GM12878 (cell line): ENCODE results near the gene HABP2. TPM values are rescaled to one million over a fixed set of nuclear protein-coding genes. Genes with fewer than 3 reads are reported as not detected.

Source experiments
- ATAC-seq: fragments of 200-7000 bp; cut with Tn5 transposase; 3 replicates; pipeline ENCODE4 v1.9.1; 2020; ENCODE audit warnings: mild to moderate bottlenecking, moderate library complexity
- BruUV-seq: library from RNA; stranded (reverse); fragments of 400-500 nt; replicated peaks from 2 replicates; lab custom pipeline; 2021; lab: Mats Ljungman, UMichigan
- CTCF ChIA-PET: fragments of 300-600 bp; sonication (Branson Sonifier 250); formaldehyde crosslinking; extraction: SDS; loops from one replicate; lab custom pipeline; 2021; ENCODE audit warnings: inconsistent platforms; lab: Yijun Ruan, JAX
- POLR2A ChIA-PET: fragments of 350-600 bp; formaldehyde crosslinking; extraction: SDS; loops from one replicate; lab custom pipeline; 2021; ENCODE audit warnings: inconsistent platforms; lab: Charles Lee
- RAD21 ChIA-PET: fragments of 300-600 bp; sonication (Branson Sonifier 250); formaldehyde crosslinking; loops from one replicate; lab custom pipeline; 2023; ENCODE audit warnings: antibody characterized with exemption; ENCODE audit not compliant: unreplicated experiment; lab: Charles Lee
- SMC1A ChIA-PET: fragments of 300-600 bp; sonication (Branson Sonifier 250); formaldehyde crosslinking; loops from one replicate; lab custom pipeline; 2023; ENCODE audit not compliant: unreplicated experiment, uncharacterized antibody; lab: Charles Lee
- DNase-seq: peaks from one replicate; pipeline ENCODE4 v3.0.0-alpha.2; 2011; ENCODE audit warnings: low read depth, low spot score
- FAIRE-seq: peaks from 3 replicates; lab custom pipeline; 2011; peaks lifted over from hg19 to GRCh38; lab: Jason Lieb, UNC
- H2AFZ ChIP-seq: 2 replicates; pipeline ENCODE4 v1.6.0; 2011; ENCODE audit warnings: low read depth, low read length, control low read depth; ENCODE audit not compliant: control insufficient read depth
- H3K27ac ChIP-seq: 2 replicates; pipeline ENCODE4 v1.5.1; 2011; ENCODE audit warnings: control low read depth; ENCODE audit not compliant: control insufficient read depth, insufficient read depth
- H3K27me3 ChIP-seq, 2 experiments: replicated peaks in 1 of 2; 2 replicates each; pipeline versions ENCODE4 v1.6.0 to v1.6.1; 2011; ENCODE audit warnings: low read length in 1 of 2; ENCODE audit not compliant: control insufficient read depth in 2 of 2, insufficient read depth in 2 of 2
- H3K36me3 ChIP-seq, 2 experiments: 2 replicates each; pipeline ENCODE4 v1.5.1; 2011; ENCODE audit warnings: low read length in 1 of 2; ENCODE audit not compliant: control insufficient read depth in 2 of 2, insufficient read depth in 2 of 2
- H3K4me1 ChIP-seq: 2 replicates; pipeline ENCODE4 v1.6.1; 2011; ENCODE audit warnings: mild to moderate bottlenecking, low read length, moderate library complexity, mixed read lengths; ENCODE audit not compliant: control insufficient read depth, insufficient read depth
- H3K4me2 ChIP-seq: 2 replicates; pipeline ENCODE4 v1.6.0; 2011; ENCODE audit warnings: control low read depth; ENCODE audit not compliant: control insufficient read depth, insufficient read depth
- H3K4me3 ChIP-seq: fragments of 200-600 bp; sonication (generic); 2 replicates; pipeline ENCODE4 v1.5.1; 2016
- H3K79me2 ChIP-seq: 2 replicates; pipeline ENCODE4 v1.6.0; 2011; ENCODE audit warnings: low read length; ENCODE audit not compliant: control insufficient read depth, insufficient read depth
- H3K9ac ChIP-seq: 2 replicates; pipeline ENCODE4 v1.8.0; 2011; ENCODE audit warnings: low read length, control low read depth, mixed read lengths; ENCODE audit not compliant: control insufficient read depth, insufficient read depth
- H3K9me3 ChIP-seq: replicated peaks from 3 replicates; pipeline ENCODE4 v1.5.1; 2011; ENCODE audit warnings: mild to moderate bottlenecking, low read length; ENCODE audit not compliant: control insufficient read depth, insufficient read depth
- H4K20me1 ChIP-seq: 2 replicates; pipeline ENCODE4 v1.6.0; 2011; ENCODE audit not compliant: control insufficient read depth, insufficient read depth
- GATAD2B ChIP-seq: fragments of 450-650 bp; conservative IDR thresholded peaks from 2 replicates; pipeline ENCODE4 v1.6.1; 2017; ENCODE audit warnings: low read depth, mild to moderate bottlenecking, moderate library complexity
- HDAC2 ChIP-seq: fragments of 200-600 bp; sonication (generic); IDR thresholded peaks from 2 replicates; pipeline ENCODE4 v1.6.1; 2017
- HDGF ChIP-seq: fragments of 450-650 bp; IDR thresholded peaks from 2 replicates; pipeline ENCODE4 v1.6.1; 2016; ENCODE audit warnings: antibody characterized with exemption
- IKZF1 ChIP-seq: fragments of 450-650 bp; conservative IDR thresholded peaks from 2 replicates; pipeline ENCODE4 v1.6.1; 2017; ENCODE audit warnings: antibody characterized with exemption, mild to moderate bottlenecking
- JUNB ChIP-seq: IDR thresholded peaks from 2 replicates; pipeline ENCODE4 v1.6.1; 2016; ENCODE audit warnings: antibody characterized with exemption, mild to moderate bottlenecking
- NFIC ChIP-seq: IDR thresholded peaks from 2 replicates; pipeline ENCODE4 v1.6.1; 2012; ENCODE audit warnings: low read depth, mild to moderate bottlenecking, inconsistent platforms, low read length, moderate library complexity
- RAD51 ChIP-seq: fragments of 450-650 bp; IDR thresholded peaks from 2 replicates; pipeline ENCODE4 v1.6.1; 2016; ENCODE audit warnings: moderate library complexity, mild to moderate bottlenecking, inconsistent platforms
- SIX5 ChIP-seq: IDR thresholded peaks from 2 replicates; pipeline ENCODE4 v1.6.1; 2011; ENCODE audit warnings: mild to moderate bottlenecking, low read depth, low read length, moderate library complexity; ENCODE audit not compliant: severe bottlenecking
- SMAD5 ChIP-seq: IDR thresholded peaks from 2 replicates; pipeline ENCODE4 v1.6.1; 2016; ENCODE audit warnings: antibody characterized with exemption, low read depth
- SUPT20H ChIP-seq: IDR thresholded peaks from 2 replicates; pipeline ENCODE4 v1.6.1; 2011; ENCODE audit warnings: low read depth, mild to moderate bottlenecking, low read length, moderate library complexity, borderline replicate concordance; ENCODE audit not compliant: control insufficient read depth
- TBL1XR1 ChIP-seq: IDR thresholded peaks from 2 replicates; pipeline ENCODE4 v1.6.1; 2012; ENCODE audit warnings: low read depth, low read length, improper control_type of control experiment
- TCF7 ChIP-seq: IDR thresholded peaks from 2 replicates; pipeline ENCODE4 v1.6.1; 2014; ENCODE audit warnings: antibody characterized with exemption, borderline replicate concordance
- YY1 ChIP-seq: IDR thresholded peaks from 2 replicates; pipeline ENCODE4 v1.6.1; 2011; ENCODE audit warnings: low read depth, mild to moderate bottlenecking, low read length
- ZNF24 ChIP-seq: fragments of 450-650 bp; IDR thresholded peaks from 2 replicates; pipeline ENCODE4 v1.6.1; 2017; ENCODE audit warnings: antibody characterized with exemption, mild to moderate bottlenecking
- ZNF384 ChIP-seq: IDR thresholded peaks from 2 replicates; pipeline ENCODE4 v1.6.1; 2012; ENCODE audit warnings: low read depth, mild to moderate bottlenecking, low read length, improper control_type of control experiment, borderline replicate concordance
- ZZZ3 ChIP-seq: IDR thresholded peaks from 2 replicates; pipeline ENCODE4 v1.6.1; 2011; ENCODE audit warnings: low read depth; ENCODE audit not compliant: control insufficient read depth, insufficient read length
- WGBS: methylation state at CpG from one replicate; pipeline ENCODE4 v1.1.6; 2016; ENCODE audit warnings: low lambda C conversion rate; ENCODE audit not compliant: insufficient replicate concordance, insufficient coverage; ENCODE audit errors: missing lambda C conversion rate; 5-methylcytosine and 5-hydroxymethylcytosine counted together
- in situ Hi-C: fragments of 300-500 bp; cut with MboI; formaldehyde crosslinking; loops from 9 replicates; pipeline ENCODE4 v1.14.3; 2018; ENCODE audit warnings: mixed read lengths
- intact Hi-C: fragments of 100-400 bp; cut with micrococcal nuclease; formaldehyde crosslinking; loops from one replicate; pipeline ENCODE4 v1.14.2; 2022; ENCODE audit not compliant: unreplicated experiment
- polyA plus RNA-seq, 11 experiments: library from polyadenylated mRNA; depleted of rRNA in 4 of 11; unstranded in 6 of 11; stranded (reverse) in 5 of 11; fragments of >200 nt; fragmentation: Nextera tagmentation in 4 of 11; fragmentation: Illumina TruSeq in 1 of 11; extraction: Ambion mirVana in 4 of 11; extraction: Trizol in 1 of 11; gene quantifications; 1 replicate in 1 of 11; 2 replicates in 10 of 11; pipeline versions ENCODE4 v1.2.1 to v1.2.3, GENCODE V29; 2011 to 2016; ENCODE audit warnings: inconsistent platforms in 2 of 11, missing spikeins in 2 of 11, low read depth in 1 of 11
- total RNA-seq, 4 experiments: library from RNA; depleted of rRNA in 3 of 4; stranded (reverse); fragments of >200 nt in 3 of 4; fragmentation: Illumina TruSeq in 1 of 4; extraction: Trizol in 1 of 4; gene quantifications; 2 replicates each; pipeline versions ENCODE4 v1.2.1 to v1.2.3, GENCODE V29; 2013 to 2021
- TF ChIP-seq, protein P1 (sequence below): fragments of 450-650 bp; IDR thresholded peaks from 2 replicates; pipeline ENCODE4 v1.6.1; 2017; ENCODE audit warnings: low read depth, mild to moderate bottlenecking, moderate library complexity
- TF ChIP-seq, protein P2 (sequence below): IDR thresholded peaks from 2 replicates; pipeline ENCODE4 v1.6.1; 2011; ENCODE audit warnings: low read depth, mild to moderate bottlenecking, low read length, moderate library complexity, borderline replicate concordance; ENCODE audit errors: extremely low read depth

The HABP2 gene
- total and polyA plus RNA-seq, 10 of the 15 experiments (the other 5 are each of a cell fraction or from before 2014, with no cell fraction given): 0.13 TPM; not detected in 9

DNA sequence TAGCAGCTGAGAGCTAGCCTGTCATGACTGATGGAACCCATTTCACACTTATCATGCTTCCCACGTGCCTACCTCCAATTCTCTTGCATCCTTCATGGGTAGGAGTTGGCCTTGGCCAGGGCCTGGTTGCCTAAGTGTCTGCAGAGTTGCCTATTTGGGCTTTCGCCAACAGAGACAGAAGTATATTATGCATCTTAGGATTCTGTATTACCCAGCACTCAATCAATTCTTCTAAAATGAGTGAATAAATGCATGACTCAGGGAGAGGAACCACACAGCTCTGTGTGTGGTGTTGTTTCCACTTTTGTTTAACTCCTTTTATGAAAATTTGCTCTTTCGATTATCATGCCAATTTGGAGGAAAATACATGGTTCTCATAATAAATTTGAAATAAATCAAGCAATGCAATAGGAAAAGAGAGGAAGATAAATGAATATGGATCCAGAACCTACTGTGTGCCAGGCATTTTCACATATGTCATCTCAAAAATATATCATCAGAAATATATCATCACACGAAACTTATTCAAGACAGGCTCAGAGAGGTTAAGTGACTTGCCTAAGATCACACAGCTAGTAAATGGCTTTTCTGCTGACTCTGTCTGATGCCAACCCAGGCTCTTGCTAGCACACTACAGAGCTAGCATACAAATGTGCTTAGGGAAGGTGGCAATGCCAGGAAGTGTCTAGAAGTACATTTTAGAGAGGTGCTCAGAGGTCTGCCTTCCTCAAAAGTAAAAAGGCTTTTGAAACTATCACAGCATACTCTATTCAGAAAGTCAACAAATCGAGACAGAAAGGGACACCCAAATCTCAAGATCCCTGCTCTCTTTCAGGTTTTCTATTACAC, 9.5 kb upstream of the HABP2 start:
- no peak overlapping the region for H3K4me3 ChIP-seq
- FAIRE-seq: no peak
- 33% methylated on average over 5 of the region's 5 CpGs for WGBS
- TF ChIP-seq TBL1XR1 (no peak), ZZZ3 (no peak), SMAD5 (no peak), RAD51 (no peak), ZNF384 (no peak), HDAC2 (no peak), TCF7 (no peak), JUNB (no peak), HDGF (no peak), YY1 (no peak), SUPT20H (no peak), NFIC (no peak), ZNF24 (no peak), GATAD2B (no peak), IKZF1 (no peak), SIX5 (no peak)
- TF ChIP-seq, protein P1, sequence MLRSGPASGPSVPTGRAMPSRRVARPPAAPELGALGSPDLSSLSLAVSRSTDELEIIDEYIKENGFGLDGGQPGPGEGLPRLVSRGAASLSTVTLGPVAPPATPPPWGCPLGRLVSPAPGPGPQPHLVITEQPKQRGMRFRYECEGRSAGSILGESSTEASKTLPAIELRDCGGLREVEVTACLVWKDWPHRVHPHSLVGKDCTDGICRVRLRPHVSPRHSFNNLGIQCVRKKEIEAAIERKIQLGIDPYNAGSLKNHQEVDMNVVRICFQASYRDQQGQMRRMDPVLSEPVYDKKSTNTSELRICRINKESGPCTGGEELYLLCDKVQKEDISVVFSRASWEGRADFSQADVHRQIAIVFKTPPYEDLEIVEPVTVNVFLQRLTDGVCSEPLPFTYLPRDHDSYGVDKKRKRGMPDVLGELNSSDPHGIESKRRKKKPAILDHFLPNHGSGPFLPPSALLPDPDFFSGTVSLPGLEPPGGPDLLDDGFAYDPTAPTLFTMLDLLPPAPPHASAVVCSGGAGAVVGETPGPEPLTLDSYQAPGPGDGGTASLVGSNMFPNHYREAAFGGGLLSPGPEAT: no peak
- TF ChIP-seq, protein P2, sequence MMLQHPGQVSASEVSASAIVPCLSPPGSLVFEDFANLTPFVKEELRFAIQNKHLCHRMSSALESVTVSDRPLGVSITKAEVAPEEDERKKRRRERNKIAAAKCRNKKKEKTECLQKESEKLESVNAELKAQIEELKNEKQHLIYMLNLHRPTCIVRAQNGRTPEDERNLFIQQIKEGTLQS: no peak
- ATAC-seq: no peak
- ChIA-PET RAD21 (no interaction called here), POLR2A (no interaction called here), SMC1A (no interaction called here), CTCF (interaction anchor here (1.4 kb wide), 1 partner anchor 19 kb away, joined by 6 read pairs; no protein-coding TSS in a partner anchor)
- no peak overlapping the region for H3K4me2 ChIP-seq
- H3K9ac ChIP-seq: no peak overlapping the region
- no peaks in the 10 kb centered on the region for H3K9me3 ChIP-seq
- H3K36me3 ChIP-seq: no peaks in the 10 kb centered on the region
- H3K79me2 ChIP-seq: no peaks in the 10 kb centered on the region
- no peaks in the 10 kb centered on the region; a peak in 2 of 4 replicates for H3K27me3 ChIP-seq
- no peak overlapping the region for H2AFZ ChIP-seq
- H4K20me1 ChIP-seq: no peaks in the 10 kb centered on the region
- in situ Hi-C loops: no loop called here
- H3K4me1 ChIP-seq: no peaks in the 10 kb centered on the region
- no peak for DNase-seq
- intact Hi-C loops: no loop called here
- no TSS peak for BruUV-seq
- H3K27ac ChIP-seq: no peak overlapping the region
